OCI-LY1 (cell line): Measurements from ENCODE around the gene C1orf122.

ENCODE experiments used
- EZH2 ChIP-seq: fragments of 200-600 bp; sonication (generic), shearing (Covaris generic); IDR thresholded peaks from 2 replicates; pipeline ENCODE4 v1.8.0; 2017; ENCODE audit warnings: borderline replicate concordance, mixed run types, mild to moderate bottlenecking, antibody characterized with exemption, low read length, moderate library complexity, mixed read lengths
- TF ChIP-seq, protein P1 (sequence below): fragments of 200-600 bp; sonication (generic), shearing (Covaris generic); IDR thresholded peaks from 2 replicates; pipeline ENCODE4 v1.5.1; 2017; ENCODE audit warnings: mild to moderate bottlenecking, antibody characterized with exemption, low read length, moderate library complexity, mixed read lengths

DNA sequence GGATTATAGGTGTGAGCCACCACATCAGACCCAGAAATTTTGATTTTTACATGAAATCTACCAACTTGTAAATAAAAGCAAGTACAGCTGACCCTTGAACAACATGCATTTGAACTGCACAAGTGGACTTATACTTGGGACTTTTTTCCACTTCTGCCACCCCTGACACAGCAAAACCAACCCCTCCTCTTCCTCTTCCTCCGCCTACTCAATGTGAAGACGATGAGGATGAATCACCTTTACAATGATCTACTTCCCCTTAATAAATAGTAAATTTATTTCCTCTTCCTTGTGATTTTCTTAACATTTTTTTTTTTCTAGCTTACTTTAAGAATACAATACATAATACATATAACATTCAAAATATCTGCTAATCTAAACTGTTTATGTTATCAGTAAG is 17.9 kb downstream of the C1orf122 start:
- TF ChIP-seq, protein P1, sequence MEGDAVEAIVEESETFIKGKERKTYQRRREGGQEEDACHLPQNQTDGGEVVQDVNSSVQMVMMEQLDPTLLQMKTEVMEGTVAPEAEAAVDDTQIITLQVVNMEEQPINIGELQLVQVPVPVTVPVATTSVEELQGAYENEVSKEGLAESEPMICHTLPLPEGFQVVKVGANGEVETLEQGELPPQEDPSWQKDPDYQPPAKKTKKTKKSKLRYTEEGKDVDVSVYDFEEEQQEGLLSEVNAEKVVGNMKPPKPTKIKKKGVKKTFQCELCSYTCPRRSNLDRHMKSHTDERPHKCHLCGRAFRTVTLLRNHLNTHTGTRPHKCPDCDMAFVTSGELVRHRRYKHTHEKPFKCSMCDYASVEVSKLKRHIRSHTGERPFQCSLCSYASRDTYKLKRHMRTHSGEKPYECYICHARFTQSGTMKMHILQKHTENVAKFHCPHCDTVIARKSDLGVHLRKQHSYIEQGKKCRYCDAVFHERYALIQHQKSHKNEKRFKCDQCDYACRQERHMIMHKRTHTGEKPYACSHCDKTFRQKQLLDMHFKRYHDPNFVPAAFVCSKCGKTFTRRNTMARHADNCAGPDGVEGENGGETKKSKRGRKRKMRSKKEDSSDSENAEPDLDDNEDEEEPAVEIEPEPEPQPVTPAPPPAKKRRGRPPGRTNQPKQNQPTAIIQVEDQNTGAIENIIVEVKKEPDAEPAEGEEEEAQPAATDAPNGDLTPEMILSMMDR, result no peak
- no peak for TF ChIP-seq EZH2
